Testis (tissue), 3 donors: ENCODE data around the gene BMAL1. TPM values are rescaled to one million over a fixed set of nuclear protein-coding genes. Genes with fewer than 3 reads are reported as not detected.

Experiments used
- DNase-seq: peaks from one replicate; pipeline ENCODE4 v3.0.0-alpha.2; 2019
- H3K27ac ChIP-seq, 2 donors: fragments of 200-600 bp; sonication (generic); one replicate each; pipeline ENCODE4 v1.5.1; 2019
- H3K27me3 ChIP-seq: fragments of 200-600 bp; sonication (generic); one replicate; pipeline ENCODE4 v1.5.1; 2019
- H3K36me3 ChIP-seq: fragments of 200-600 bp; sonication (generic); one replicate; pipeline ENCODE4 v1.5.1; 2017; ENCODE audit warnings: low read depth; ENCODE audit errors: missing control alignments
- H3K4me1 ChIP-seq: fragments of 200-600 bp; sonication (generic); one replicate; pipeline ENCODE4 v1.5.1; 2019
- H3K4me3 ChIP-seq, 2 donors: fragments of 200-600 bp; sonication (generic); one replicate each; pipeline ENCODE4 v1.5.1; 2017 to 2019
- H3K9me3 ChIP-seq: fragments of 200-600 bp; sonication (generic); one replicate; pipeline ENCODE4 v1.5.1; 2017
- POLR2A ChIP-seq: fragments of 450-650 bp; IDR thresholded peaks from one replicate; pipeline ENCODE4 v1.6.1; 2017; ENCODE audit warnings: antibody characterized with exemption, mild to moderate bottlenecking, moderate library complexity
- WGBS, 2 donors: methylation state at CpG; one replicate each; pipeline ENCODE4 v1.1.5; 2018; 5-methylcytosine and 5-hydroxymethylcytosine counted together
- intact Hi-C: fragments of 100-400 bp; cut with DNase I; formaldehyde crosslinking; loops from one replicate; pipeline ENCODE4 v1.15.1; 2023; ENCODE audit warnings: low total_unique reads
- polyA plus RNA-seq: library from polyadenylated mRNA; stranded (reverse); fragments of 350-450 nt; fragmentation: Illumina TruSeq; extraction: RNeasy Lipid Tissue Mini Kit (QIAGEN cat#74804); gene quantifications from one replicate; pipeline ENCODE4 v1.2.3, GENCODE V29; 2014; ENCODE audit warnings: low read depth, low replicate concordance; ENCODE audit not compliant: insufficient read depth
- total RNA-seq, 2 donors: library from RNA; depleted of rRNA; stranded (reverse); fragments of >200 nt; gene quantifications; one replicate each; pipeline ENCODE4 v1.2.3, GENCODE V29; 2016
- TF ChIP-seq, protein P1 (sequence below), 3 experiments: fragments of 450-650 bp in 2 of 3; fragments of 200-600 bp in 1 of 3; sonication (generic) in 1 of 3; IDR thresholded peaks; one replicate each; pipeline ENCODE4 v1.5.1; 2016 to 2019; ENCODE audit warnings: antibody characterized with exemption in 3 of 3, mild to moderate bottlenecking in 2 of 3, moderate library complexity in 1 of 3

BMAL1 gene
- total and polyA plus RNA-seq, 3 donors from 2014 or later, result 21.5 to 40.3 (median 35.7) TPM

DNA sequence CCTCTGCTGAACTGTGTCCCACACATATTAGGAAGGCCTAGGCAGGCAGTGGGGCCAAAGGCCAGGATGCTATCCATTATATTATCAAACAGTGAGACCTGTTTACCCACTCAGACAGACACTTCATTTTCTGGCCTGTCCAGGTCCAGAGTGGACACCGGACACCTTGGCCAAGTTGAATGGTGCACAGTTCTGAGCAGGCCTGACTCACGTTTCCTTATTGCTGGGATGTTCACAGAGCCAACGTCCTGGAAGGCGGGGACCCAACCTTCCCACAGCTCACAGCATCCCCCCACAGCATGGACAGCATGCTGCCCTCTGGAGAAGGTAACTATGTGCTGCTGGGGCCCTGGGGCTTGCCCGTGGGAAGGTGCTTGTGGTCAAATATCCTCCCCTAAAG is 98.8 kb downstream of the BMAL1 start:
- intact Hi-C loops, result no loop called here
- no peak for DNase-seq
- Histone ChIP-seq H3K27ac (no peak overlapping the region), H3K36me3 (no peaks in the 10 kb centered on the region), H3K27me3 (no peaks in the 10 kb centered on the region), H3K4me1 (no peaks in the 10 kb centered on the region), H3K4me3 (no peak overlapping the region), H3K9me3 (no peaks in the 10 kb centered on the region)
- no peak for TF ChIP-seq POLR2A
- TF ChIP-seq, protein P1, sequence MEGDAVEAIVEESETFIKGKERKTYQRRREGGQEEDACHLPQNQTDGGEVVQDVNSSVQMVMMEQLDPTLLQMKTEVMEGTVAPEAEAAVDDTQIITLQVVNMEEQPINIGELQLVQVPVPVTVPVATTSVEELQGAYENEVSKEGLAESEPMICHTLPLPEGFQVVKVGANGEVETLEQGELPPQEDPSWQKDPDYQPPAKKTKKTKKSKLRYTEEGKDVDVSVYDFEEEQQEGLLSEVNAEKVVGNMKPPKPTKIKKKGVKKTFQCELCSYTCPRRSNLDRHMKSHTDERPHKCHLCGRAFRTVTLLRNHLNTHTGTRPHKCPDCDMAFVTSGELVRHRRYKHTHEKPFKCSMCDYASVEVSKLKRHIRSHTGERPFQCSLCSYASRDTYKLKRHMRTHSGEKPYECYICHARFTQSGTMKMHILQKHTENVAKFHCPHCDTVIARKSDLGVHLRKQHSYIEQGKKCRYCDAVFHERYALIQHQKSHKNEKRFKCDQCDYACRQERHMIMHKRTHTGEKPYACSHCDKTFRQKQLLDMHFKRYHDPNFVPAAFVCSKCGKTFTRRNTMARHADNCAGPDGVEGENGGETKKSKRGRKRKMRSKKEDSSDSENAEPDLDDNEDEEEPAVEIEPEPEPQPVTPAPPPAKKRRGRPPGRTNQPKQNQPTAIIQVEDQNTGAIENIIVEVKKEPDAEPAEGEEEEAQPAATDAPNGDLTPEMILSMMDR (IDR thresholded peaks at IDR 0.05), result no peak
- 71 to 80% methylated on average over 2 to 5 of the region's 5 CpGs for WGBS, 2 donors

DNA sequence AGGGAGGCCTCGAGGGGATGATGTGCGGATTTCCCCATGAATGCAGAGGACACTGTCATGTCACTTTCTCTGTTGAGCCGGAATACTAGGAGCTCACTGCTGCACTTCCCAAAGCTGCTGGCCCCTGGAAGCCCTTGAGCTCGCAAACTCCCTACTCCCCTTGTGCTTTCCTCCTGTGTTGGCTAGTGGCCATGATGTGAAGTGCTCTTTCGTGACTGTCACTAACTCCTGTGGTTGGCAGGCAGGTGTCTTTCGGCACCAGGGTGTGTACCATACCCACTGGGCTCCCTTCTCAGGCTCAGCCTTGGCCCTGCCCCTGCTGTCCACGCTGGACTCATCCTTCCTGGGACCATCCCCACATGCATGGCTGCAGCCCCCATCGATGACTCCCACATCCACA is 99.2 kb downstream of the BMAL1 start:
- 94 to 95% methylated on average over 8 of the region's 8 CpGs for WGBS, 2 donors
- Histone ChIP-seq H3K27ac (no peak overlapping the region), H3K9me3 (no peaks in the 10 kb centered on the region), H3K4me3 (no peak overlapping the region), H3K4me1 (no peaks in the 10 kb centered on the region), H3K27me3 (no peaks in the 10 kb centered on the region), H3K36me3 (no peaks in the 10 kb centered on the region)
- TF ChIP-seq, protein P1 (IDR thresholded peaks at IDR 0.05), result no peak
- TF ChIP-seq POLR2A, result no peak
- intact Hi-C loops, result no loop called here
- DNase-seq, result no peak

DNA sequence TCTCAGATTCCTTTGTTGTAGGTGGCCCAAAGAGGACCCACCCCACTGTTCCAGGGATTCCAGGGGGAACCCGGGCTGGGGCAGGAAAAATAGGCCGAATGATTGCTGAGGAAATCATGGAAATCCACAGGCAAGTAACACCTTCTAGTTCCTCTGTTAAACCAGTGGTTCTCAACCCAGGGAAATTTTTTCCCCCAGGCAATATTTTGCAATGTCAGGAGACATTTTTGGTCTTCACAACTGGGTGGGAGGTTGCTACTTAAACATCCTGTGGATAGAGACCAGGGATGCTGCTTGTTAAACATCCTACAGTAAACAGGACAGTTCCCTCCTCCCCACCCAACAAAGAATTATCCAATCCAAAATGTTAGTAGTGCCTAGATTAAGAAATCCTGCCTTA is 100.7 kb downstream of the BMAL1 start:
- 88 to 95% methylated on average over 2 of the region's 2 CpGs for WGBS, 2 donors
- TF ChIP-seq, protein P1 (IDR thresholded peaks at IDR 0.05), result no peak
- no peak for TF ChIP-seq POLR2A
- Histone ChIP-seq H3K36me3 (no peaks in the 10 kb centered on the region), H3K27me3 (no peaks in the 10 kb centered on the region), H3K4me1 (no peaks in the 10 kb centered on the region), H3K4me3 (no peak overlapping the region), H3K9me3 (no peaks in the 10 kb centered on the region), H3K27ac (no peak overlapping the region)
- DNase-seq, result no peak
- intact Hi-C loops, result no loop called here

DNA sequence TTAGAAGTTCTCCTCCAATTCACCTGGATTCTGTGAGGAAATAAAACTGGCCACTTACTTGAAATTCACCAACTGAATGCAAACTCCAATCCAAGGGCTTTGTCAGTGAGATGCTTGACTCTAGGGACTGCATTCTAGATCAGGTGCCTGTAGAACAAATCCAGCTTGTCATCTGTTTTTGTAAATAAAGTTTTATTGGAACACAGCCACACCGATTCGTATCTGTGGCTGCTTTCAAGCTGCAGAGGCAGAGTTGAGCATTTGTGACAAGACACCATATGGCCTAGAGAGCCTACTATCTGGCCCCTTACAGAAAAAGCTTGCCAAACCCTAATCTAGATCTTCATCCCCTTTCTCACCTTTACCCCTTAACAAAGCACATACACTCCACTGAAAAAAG is 103.1 kb downstream of the BMAL1 start:
- no peaks in the 10 kb centered on the region for H3K9me3 ChIP-seq
- no peak for TF ChIP-seq POLR2A
- TF ChIP-seq, protein P1 (IDR thresholded peaks at IDR 0.05), result no peak
- H3K27me3 ChIP-seq, result no peaks in the 10 kb centered on the region
- H3K27ac ChIP-seq, result no peak overlapping the region
- no peaks in the 10 kb centered on the region for H3K4me1 ChIP-seq
- DNase-seq, result no peak
- 95% methylated on average over 2 of the region's 2 CpGs for WGBS, 2 donors
- no peaks in the 10 kb centered on the region for H3K36me3 ChIP-seq
- intact Hi-C loops, result no loop called here
- H3K4me3 ChIP-seq, result no peak overlapping the region

DNA sequence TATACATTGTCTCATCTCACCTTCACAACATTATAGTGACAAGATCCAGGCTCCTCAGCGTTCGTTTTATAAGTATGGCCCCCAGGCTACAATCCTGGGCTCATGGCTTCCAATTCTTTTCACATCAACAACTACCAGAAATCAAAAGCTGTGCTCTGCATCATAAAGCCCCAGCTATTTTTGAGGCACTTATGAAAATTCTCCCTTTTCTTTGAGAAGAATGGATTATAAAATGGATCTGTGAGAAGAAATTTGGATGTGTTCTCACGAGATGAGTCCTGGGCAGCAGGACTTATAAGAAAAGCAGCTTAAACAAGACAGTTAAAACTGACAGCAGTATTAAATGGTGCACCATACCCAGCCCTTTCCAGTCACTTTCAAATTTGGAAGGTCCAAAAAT is 105.2 kb downstream of the BMAL1 start:
- Histone ChIP-seq H3K9me3 (no peaks in the 10 kb centered on the region), H3K4me3 (no peak overlapping the region), H3K27ac (no peak overlapping the region), H3K36me3 (no peaks in the 10 kb centered on the region), H3K27me3 (no peaks in the 10 kb centered on the region), H3K4me1 (no peaks in the 10 kb centered on the region)
- WGBS, 2 donors, result 84 to 95% methylated on average over 3 of the region's 3 CpGs
- DNase-seq, result no peak
- intact Hi-C loops, result no loop called here
- no peak for TF ChIP-seq POLR2A
- TF ChIP-seq, protein P1 (IDR thresholded peaks at IDR 0.05), result no peak
